Measurements from ENCODE around the gene GJC1.

GJC1 gene

DNA sequence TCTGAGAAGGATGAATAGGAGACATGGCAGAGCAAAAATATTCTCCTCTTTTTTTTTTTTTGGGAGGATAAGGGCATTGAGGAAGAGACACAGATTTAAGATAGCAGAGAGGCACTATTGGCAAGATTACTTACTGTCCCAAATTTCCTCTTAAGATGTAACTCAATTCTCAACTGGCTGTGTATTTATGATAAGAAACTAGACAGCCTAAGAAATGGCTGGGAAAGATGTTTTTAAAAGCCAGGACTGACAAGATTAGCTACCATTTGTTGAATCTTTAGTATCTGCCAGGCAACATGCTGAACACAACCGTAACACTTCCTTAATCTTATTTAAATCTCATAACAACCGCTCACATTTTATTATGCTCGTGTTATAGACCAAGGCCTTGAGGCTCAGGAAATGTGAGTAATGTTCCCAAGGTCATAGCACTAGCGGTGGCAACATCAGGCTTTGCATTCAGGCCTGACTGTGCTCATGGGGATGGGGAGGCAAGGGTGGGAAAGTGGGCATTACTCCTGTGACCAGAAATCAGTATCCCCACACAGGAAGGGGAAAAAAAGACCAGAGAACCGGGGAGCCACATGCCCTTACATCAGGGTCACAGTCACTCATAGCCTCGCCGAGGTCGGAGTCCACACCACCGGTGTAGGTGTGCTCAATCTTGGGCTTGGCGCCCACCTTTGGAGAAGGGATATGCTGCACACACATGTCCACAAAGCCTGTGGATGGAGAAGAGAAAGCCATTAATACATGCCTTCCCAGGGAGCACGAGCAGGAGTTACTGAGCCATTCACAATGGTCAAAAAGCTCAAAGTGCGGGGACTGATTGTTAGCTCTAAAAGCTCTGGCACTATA, 33.2 kb upstream of the GJC1 start:
- Histone ChIP-seq H3K9me3 (ENCODE audit: control insufficient read depth in 1 of 2, low read length in 2 of 2) (no peaks in the 10 kb centered on the region), H3K36me3 (ENCODE audit: control insufficient read depth in 1 of 2, insufficient read depth in 2 of 2, low read length in 2 of 2) (peaks cover 56 to 68% of the 10 kb centered on the region in 2 donors), H3K4me3 (ENCODE audit: low read depth in 1 of 2, low read length in 2 of 2) (no peak overlapping the region), H3K4me1 (ENCODE audit: control insufficient read depth in 1 of 2, insufficient read depth in 2 of 2, low read length in 2 of 2) (peaks cover 0 to 4% of the 10 kb centered on the region in 2 donors), H3K27ac (ENCODE audit: low read length) (no peak overlapping the region), H3K27me3 (ENCODE audit: low read depth, low read length) (no peaks in the 10 kb centered on the region)

DNA sequence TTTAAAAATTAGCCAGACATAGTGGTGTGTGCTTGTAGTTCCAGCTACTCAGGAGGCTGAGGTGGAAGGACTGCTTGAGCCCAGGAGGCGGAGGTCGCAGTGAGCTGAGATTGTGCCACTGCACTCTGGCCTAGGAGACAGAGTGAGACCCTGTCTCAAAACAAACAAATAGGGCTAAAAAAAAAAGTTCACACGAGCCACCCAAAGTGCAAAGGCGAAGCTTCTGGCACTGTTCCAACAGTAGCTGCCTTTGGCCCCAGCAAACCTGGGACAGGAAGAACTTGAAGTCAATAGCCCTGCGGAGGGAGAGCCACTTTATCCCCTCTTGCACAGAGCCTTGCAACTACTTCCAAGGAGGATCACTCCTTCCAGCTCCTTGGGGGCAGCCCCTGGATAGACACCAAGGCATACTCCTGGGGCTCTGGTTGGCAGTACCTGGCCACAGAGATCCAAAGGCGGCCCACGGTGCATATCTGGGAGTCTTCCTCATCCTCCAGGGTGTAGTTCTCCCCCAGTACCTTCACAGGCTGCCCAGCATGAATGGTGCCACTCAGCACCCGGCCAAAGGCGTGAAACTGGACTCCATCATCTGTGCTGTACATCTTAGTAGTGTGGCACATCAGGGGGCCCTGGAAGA, 32.3 kb upstream of the GJC1 start:
- Histone ChIP-seq H3K4me1 (ENCODE audit: control insufficient read depth in 1 of 2, insufficient read depth in 2 of 2, low read length in 2 of 2) (peaks cover 0 to 4% of the 10 kb centered on the region in 2 donors), H3K27ac (ENCODE audit: low read length) (no peak overlapping the region), H3K27me3 (ENCODE audit: low read depth, low read length) (no peaks in the 10 kb centered on the region), H3K9me3 (ENCODE audit: control insufficient read depth in 1 of 2, low read length in 2 of 2) (no peaks in the 10 kb centered on the region), H3K4me3 (ENCODE audit: low read depth in 1 of 2, low read length in 2 of 2) (no peak overlapping the region), H3K36me3 (ENCODE audit: control insufficient read depth in 1 of 2, insufficient read depth in 2 of 2, low read length in 2 of 2) (peaks cover 52 to 67% of the 10 kb centered on the region in 2 donors)

DNA sequence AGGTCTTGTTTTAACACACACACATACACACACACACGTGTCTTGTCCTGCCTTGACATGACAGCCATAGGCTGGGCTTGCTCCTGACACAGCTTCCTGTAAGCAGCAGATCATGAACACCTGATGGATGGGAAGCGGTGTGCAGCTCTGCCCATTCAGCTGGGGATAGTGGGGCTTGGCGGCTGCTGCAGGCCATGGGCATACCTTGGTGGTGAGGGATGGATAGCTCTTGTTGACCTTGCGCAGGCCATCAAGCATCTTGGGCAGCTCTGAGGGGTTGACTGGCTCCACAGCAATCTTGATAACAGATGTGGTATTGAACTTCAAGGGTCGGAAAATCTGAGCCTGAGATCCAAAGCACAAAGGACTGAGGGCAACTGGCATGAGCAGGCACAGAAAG, 29.6 kb upstream of the GJC1 start:
- no peaks in the 10 kb centered on the region for H3K27me3 ChIP-seq (ENCODE audit: low read depth, low read length)
- no peaks in the 10 kb centered on the region for H3K4me1 ChIP-seq (ENCODE audit: control insufficient read depth in 1 of 2, insufficient read depth in 2 of 2, low read length in 2 of 2)
- no peaks in the 10 kb centered on the region for H3K9me3 ChIP-seq (ENCODE audit: control insufficient read depth in 1 of 2, low read length in 2 of 2)
- no peak overlapping the region for H3K27ac ChIP-seq (ENCODE audit: low read length)
- H3K4me3 ChIP-seq (ENCODE audit: low read depth in 1 of 2, low read length in 2 of 2): no peak overlapping the region
- H3K36me3 ChIP-seq (ENCODE audit: control insufficient read depth in 1 of 2, insufficient read depth in 2 of 2, low read length in 2 of 2): peaks cover 64 to 91% of the 10 kb centered on the region in 2 donors

DNA sequence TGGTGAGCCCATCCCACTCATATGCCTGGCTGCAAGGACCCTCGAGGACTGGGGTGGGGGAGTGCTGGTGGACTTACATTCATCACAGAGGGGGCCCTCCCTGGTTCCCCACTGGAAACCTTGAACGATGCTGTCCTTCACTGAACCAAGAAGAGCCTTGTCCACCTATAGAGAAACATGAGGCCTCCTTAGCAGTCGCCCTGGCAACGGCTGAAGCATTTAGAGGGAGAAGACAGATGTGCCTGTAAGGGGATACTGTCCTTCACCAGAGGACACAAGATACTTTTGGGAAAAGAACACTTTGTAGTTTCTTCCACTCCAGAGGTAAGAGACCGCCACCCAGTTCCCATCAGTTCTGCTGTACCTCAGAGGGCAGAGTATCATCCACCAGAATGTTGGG, 24.1 kb upstream of the GJC1 start:
- no peaks in the 10 kb centered on the region for H3K27me3 ChIP-seq (ENCODE audit: low read depth, low read length)
- H3K27ac ChIP-seq (ENCODE audit: low read length): no peak overlapping the region
- H3K4me3 ChIP-seq (ENCODE audit: low read depth in 1 of 2, low read length in 2 of 2): no peak overlapping the region
- peaks cover 52 to 91% of the 10 kb centered on the region in 2 donors for H3K36me3 ChIP-seq (ENCODE audit: control insufficient read depth in 1 of 2, insufficient read depth in 2 of 2, low read length in 2 of 2)
- no peaks in the 10 kb centered on the region for H3K4me1 ChIP-seq (ENCODE audit: control insufficient read depth in 1 of 2, insufficient read depth in 2 of 2, low read length in 2 of 2)
- H3K9me3 ChIP-seq (ENCODE audit: control insufficient read depth in 1 of 2, low read length in 2 of 2): no peaks in the 10 kb centered on the region

DNA sequence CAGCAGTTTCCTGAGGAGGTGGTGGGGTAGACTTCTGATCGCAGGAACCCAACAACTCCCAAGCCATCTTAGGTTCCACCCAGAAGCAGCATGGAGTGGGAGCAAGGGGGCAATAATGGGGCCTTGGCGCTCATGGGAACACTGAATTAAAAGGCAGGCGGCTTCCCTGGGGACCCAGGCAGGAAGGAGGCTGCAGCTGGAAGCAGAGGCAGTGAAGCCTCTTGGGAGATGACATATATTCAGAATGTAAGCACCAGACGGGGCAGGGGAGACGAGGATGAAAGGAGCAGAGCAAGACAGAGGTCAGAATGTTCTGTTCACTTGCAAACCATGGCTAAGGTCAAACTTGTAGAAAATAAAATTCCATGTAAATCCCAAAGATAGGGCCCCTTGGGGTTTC, 20.5 kb upstream of the GJC1 start:
- Histone ChIP-seq H3K4me3 (ENCODE audit: low read depth in 1 of 2, low read length in 2 of 2) (no peak overlapping the region), H3K36me3 (ENCODE audit: control insufficient read depth in 1 of 2, insufficient read depth in 2 of 2, low read length in 2 of 2) (peaks cover 34 to 57% of the 10 kb centered on the region in 2 donors), H3K4me1 (ENCODE audit: control insufficient read depth in 1 of 2, insufficient read depth in 2 of 2, low read length in 2 of 2) (no peaks in the 10 kb centered on the region), H3K9me3 (ENCODE audit: control insufficient read depth in 1 of 2, low read length in 2 of 2) (no peaks in the 10 kb centered on the region), H3K27ac (ENCODE audit: low read length) (no peak overlapping the region), H3K27me3 (ENCODE audit: low read depth, low read length) (no peaks in the 10 kb centered on the region)

DNA sequence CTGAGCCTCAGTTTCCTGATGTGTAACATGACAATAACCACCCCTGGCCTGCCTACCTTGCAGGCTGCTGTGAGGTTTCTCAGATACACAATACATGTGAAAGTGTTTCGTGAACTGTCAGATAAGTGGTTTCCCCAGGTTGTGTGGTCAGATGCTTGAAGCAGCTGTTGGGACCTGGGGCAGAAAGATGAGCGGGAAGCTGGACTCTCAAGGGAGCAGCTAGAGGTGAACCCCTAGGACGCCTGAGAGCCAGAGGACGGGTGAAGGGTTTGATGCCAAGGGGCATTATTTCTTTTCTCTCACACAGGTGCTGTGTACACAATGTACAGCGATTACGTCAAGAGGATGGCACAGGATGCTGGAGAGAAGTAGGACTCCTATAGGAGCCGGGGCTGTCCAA, 19.9 kb upstream of the GJC1 start:
- Histone ChIP-seq H3K4me1 (ENCODE audit: control insufficient read depth in 1 of 2, insufficient read depth in 2 of 2, low read length in 2 of 2) (no peaks in the 10 kb centered on the region), H3K36me3 (ENCODE audit: control insufficient read depth in 1 of 2, insufficient read depth in 2 of 2, low read length in 2 of 2) (peaks cover 33 to 51% of the 10 kb centered on the region in 2 donors), H3K27ac (ENCODE audit: low read length) (no peak overlapping the region), H3K27me3 (ENCODE audit: low read depth, low read length) (no peaks in the 10 kb centered on the region), H3K4me3 (ENCODE audit: low read depth in 1 of 2, low read length in 2 of 2) (no peak overlapping the region), H3K9me3 (ENCODE audit: control insufficient read depth in 1 of 2, low read length in 2 of 2) (no peaks in the 10 kb centered on the region)

DNA sequence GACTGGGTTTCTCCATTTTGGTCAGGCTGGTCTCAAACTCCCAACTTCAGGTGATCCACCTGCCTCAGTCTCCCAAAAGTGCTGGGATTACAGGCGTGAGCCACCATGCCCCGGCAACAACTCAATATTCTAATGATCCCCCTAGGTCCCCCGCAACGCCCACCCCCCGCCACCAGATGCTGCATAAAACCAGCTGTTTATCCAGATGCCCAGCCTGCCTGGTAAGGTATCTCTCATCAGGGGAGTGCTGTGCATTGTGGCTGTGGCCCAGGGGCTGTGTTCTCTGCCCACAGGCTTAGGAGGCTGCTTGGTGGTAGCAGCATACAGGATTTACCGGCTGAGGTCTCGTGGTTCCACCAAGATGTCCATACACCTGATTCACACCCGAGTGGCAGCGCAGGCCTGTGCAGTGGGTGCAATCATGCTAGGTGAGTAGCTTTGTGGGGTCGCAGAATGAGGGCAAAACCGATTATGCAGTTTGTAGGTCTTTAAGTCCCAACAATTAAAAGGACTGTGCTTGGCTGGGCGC, 18.9 kb upstream of the GJC1 start:
- Histone ChIP-seq H3K4me1 (ENCODE audit: control insufficient read depth in 1 of 2, insufficient read depth in 2 of 2, low read length in 2 of 2) (peaks cover 0 to 5% of the 10 kb centered on the region in 2 donors), H3K36me3 (ENCODE audit: control insufficient read depth in 1 of 2, insufficient read depth in 2 of 2, low read length in 2 of 2) (peaks cover 23 to 41% of the 10 kb centered on the region in 2 donors), H3K9me3 (ENCODE audit: control insufficient read depth in 1 of 2, low read length in 2 of 2) (no peaks in the 10 kb centered on the region), H3K4me3 (ENCODE audit: low read depth in 1 of 2, low read length in 2 of 2) (no peak overlapping the region), H3K27ac (ENCODE audit: low read length) (no peak overlapping the region), H3K27me3 (ENCODE audit: low read depth, low read length) (no peaks in the 10 kb centered on the region)

DNA sequence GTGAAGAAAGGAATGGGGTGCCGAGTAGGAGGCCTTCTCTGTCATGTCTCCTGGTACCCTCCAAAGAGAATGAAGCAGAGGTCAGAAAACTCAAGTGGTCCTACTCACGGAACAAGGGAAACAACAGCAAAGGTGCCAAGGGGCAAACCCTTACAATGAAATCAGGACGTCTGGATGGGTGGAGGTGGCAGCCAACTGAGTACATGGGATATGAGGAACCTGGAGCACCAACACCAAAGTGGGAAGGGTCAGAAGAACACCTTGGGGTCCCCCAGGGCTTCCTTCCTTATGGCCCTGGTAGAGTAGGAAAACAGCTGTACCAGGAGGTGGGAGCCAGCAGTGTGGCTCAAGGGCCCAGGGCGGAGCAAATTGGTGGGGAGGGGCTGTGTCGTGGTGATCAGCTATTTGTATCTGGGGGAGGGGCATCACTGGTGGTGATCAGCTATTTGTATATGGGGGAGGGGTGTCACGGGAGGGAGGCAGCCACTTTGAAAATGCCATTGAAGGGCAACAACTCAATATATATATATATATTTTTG, 18.2 kb upstream of the GJC1 start:
- H3K27ac ChIP-seq (ENCODE audit: low read length): no peak overlapping the region
- H3K36me3 ChIP-seq (ENCODE audit: control insufficient read depth in 1 of 2, insufficient read depth in 2 of 2, low read length in 2 of 2): peaks cover 16 to 34% of the 10 kb centered on the region in 2 donors
- H3K27me3 ChIP-seq (ENCODE audit: low read depth, low read length): no peaks in the 10 kb centered on the region
- H3K4me3 ChIP-seq (ENCODE audit: low read depth in 1 of 2, low read length in 2 of 2): no peak overlapping the region
- peaks cover 0 to 7% of the 10 kb centered on the region in 2 donors for H3K4me1 ChIP-seq (ENCODE audit: control insufficient read depth in 1 of 2, insufficient read depth in 2 of 2, low read length in 2 of 2)
- no peaks in the 10 kb centered on the region for H3K9me3 ChIP-seq (ENCODE audit: control insufficient read depth in 1 of 2, low read length in 2 of 2)

DNA sequence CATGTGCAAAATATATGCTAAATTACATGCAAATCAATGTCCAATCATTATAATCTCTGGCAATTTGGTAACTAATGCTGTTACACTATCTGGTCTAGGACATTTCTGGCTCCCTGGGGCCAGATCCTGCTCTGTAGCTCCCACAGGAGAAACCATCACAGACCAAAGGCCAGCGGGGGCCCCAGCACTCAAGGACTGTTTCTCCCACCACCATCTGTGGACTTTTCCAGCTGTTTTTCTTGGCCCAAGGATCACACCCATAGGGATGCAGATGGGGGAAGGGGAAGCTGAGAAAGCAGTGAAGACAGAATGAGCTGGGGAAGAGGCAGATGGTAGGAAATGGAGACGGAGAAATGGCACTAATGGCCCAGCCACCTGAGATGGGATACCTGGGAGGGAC, 17.5 kb upstream of the GJC1 start, which contains the start of gene HIGD1B:
Gene HIGD1B (plus strand): TSS at position 298 of the 400 bp plus-strand sequence. CDS start 270 bp downstream, outside the sequence.
- Histone ChIP-seq H3K9me3 (ENCODE audit: control insufficient read depth in 1 of 2, low read length in 2 of 2) (no peaks in the 10 kb centered on the region), H3K4me1 (ENCODE audit: control insufficient read depth in 1 of 2, insufficient read depth in 2 of 2, low read length in 2 of 2) (peaks cover 0 to 8% of the 10 kb centered on the region in 2 donors), H3K36me3 (ENCODE audit: control insufficient read depth in 1 of 2, insufficient read depth in 2 of 2, low read length in 2 of 2) (peaks cover 10 to 28% of the 10 kb centered on the region in 2 donors), H3K27me3 (ENCODE audit: low read depth, low read length) (no peaks in the 10 kb centered on the region), H3K4me3 (ENCODE audit: low read depth in 1 of 2, low read length in 2 of 2) (no peak within 1 kb of the TSS), H3K27ac (ENCODE audit: low read length) (no peak within 1 kb of the TSS)

DNA sequence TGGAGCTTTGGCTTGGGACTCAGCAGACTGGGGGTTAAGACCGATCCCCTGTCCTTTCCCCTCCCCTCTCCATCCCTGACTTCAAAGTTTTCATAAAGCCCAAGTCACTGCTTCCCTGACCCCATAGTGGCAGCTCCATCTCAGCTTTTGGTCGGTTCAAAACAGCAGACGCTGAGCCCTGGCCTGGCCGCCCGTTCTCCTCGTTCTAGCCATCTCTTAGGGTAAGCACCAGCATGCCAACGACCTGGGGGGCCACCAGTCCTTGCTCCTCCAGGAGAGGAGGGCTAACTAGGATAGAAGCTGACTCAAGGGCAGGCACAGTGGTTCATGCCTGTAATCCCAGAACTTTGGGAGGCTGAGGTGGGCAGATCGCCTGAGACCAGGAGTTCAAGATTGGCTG, 16.1 kb upstream of the GJC1 start:
- Histone ChIP-seq H3K4me1 (ENCODE audit: control insufficient read depth in 1 of 2, insufficient read depth in 2 of 2, low read length in 2 of 2) (peaks cover 0 to 13% of the 10 kb centered on the region in 2 donors), H3K27ac (ENCODE audit: low read length) (no peak overlapping the region), H3K27me3 (ENCODE audit: low read depth, low read length) (no peaks in the 10 kb centered on the region), H3K9me3 (ENCODE audit: control insufficient read depth in 1 of 2, low read length in 2 of 2) (no peaks in the 10 kb centered on the region), H3K36me3 (ENCODE audit: control insufficient read depth in 1 of 2, insufficient read depth in 2 of 2, low read length in 2 of 2) (peaks cover 3 to 19% of the 10 kb centered on the region in 2 donors), H3K4me3 (ENCODE audit: low read depth in 1 of 2, low read length in 2 of 2) (no peak overlapping the region)

DNA sequence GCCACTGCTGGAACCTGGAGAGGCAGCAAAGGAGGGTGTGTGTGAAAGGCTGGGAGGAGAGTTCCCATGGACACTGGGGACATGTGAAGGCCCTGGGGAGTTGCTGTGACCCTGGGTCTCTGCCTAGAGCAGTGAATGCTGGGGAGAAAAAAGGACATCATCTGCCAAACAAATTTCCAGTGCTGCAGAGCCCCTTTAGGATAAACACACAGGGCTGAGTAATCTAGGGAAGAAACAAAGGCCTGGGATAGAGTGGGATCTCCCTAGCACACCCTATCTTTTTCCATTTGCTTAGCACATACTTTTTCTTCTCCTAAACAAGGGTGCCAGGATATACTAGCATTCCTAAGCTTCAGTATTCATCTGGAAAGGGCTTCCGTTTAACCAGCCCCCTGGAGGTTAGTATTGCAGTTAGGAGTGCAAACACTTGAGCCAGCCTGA, 14.3 kb upstream of the GJC1 start:
- H3K27me3 ChIP-seq (ENCODE audit: low read depth, low read length): no peaks in the 10 kb centered on the region
- no peak overlapping the region for H3K4me3 ChIP-seq (ENCODE audit: low read depth in 1 of 2, low read length in 2 of 2)
- peaks cover 0 to 3% of the 10 kb centered on the region in 2 donors for H3K36me3 ChIP-seq (ENCODE audit: control insufficient read depth in 1 of 2, insufficient read depth in 2 of 2, low read length in 2 of 2)
- peaks cover 0 to 13% of the 10 kb centered on the region in 2 donors for H3K4me1 ChIP-seq (ENCODE audit: control insufficient read depth in 1 of 2, insufficient read depth in 2 of 2, low read length in 2 of 2)
- no peak overlapping the region for H3K27ac ChIP-seq (ENCODE audit: low read length)
- H3K9me3 ChIP-seq (ENCODE audit: control insufficient read depth in 1 of 2, low read length in 2 of 2): no peaks in the 10 kb centered on the region

Measured in muscle layer of duodenum (tissue), 2 donors.